ENCODE measurements around the gene DLG4. TPM values are rescaled to one million over a fixed set of nuclear protein-coding genes. Genes with fewer than 3 reads are reported as not detected.

The DLG4 gene
- total and polyA plus RNA-seq, 3 donors from 2014 or later: 26.3 to 49.8 (median 45.9) TPM

- Histone ChIP-seq H3K27me3 (no peaks in the 10 kb centered on the region), H3K4me3 (no peak overlapping the region), H3K36me3 (ENCODE audit: low read depth, missing control alignments) (no peaks in the 10 kb centered on the region), H3K9me3 (no peaks in the 10 kb centered on the region), H3K27ac (no peak overlapping the region), H3K4me1 (peaks cover 8% of the 10 kb centered on the region)
- TF ChIP-seq, protein P1, sequence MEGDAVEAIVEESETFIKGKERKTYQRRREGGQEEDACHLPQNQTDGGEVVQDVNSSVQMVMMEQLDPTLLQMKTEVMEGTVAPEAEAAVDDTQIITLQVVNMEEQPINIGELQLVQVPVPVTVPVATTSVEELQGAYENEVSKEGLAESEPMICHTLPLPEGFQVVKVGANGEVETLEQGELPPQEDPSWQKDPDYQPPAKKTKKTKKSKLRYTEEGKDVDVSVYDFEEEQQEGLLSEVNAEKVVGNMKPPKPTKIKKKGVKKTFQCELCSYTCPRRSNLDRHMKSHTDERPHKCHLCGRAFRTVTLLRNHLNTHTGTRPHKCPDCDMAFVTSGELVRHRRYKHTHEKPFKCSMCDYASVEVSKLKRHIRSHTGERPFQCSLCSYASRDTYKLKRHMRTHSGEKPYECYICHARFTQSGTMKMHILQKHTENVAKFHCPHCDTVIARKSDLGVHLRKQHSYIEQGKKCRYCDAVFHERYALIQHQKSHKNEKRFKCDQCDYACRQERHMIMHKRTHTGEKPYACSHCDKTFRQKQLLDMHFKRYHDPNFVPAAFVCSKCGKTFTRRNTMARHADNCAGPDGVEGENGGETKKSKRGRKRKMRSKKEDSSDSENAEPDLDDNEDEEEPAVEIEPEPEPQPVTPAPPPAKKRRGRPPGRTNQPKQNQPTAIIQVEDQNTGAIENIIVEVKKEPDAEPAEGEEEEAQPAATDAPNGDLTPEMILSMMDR (IDR thresholded peaks at IDR 0.05): no peak
- TF ChIP-seq POLR2A (IDR thresholded peaks at IDR 0.05): no peak
- intact Hi-C loops (cut with DNase I; ENCODE audit: low total_unique reads): no loop called here
- no peak for DNase-seq
- WGBS, 2 donors: 90% methylated on average over 6 of the region's 6 CpGs
Measured at GRCh38 chr17:7259555-7259889, 39.9 kb upstream of the DLG4 start.

GRCh38 chr17:7258731-7259554 is 39.3 kb upstream of the DLG4 start:
- no peak for TF ChIP-seq POLR2A (IDR thresholded peaks at IDR 0.05)
- TF ChIP-seq, protein P1 (IDR thresholded peaks at IDR 0.05): no peak
- no peaks in the 10 kb centered on the region for H3K9me3 ChIP-seq
- 83 to 89% methylated on average over 7 of the region's 7 CpGs for WGBS, 2 donors
- no peaks in the 10 kb centered on the region for H3K36me3 ChIP-seq (ENCODE audit: low read depth, missing control alignments)
- no peak overlapping the region for H3K4me3 ChIP-seq
- H3K4me1 ChIP-seq: peaks cover 8% of the 10 kb centered on the region
- intact Hi-C loops (cut with DNase I; ENCODE audit: low total_unique reads): no loop called here
- DNase-seq: no peak
- H3K27ac ChIP-seq: no peak overlapping the region
- H3K27me3 ChIP-seq: no peaks in the 10 kb centered on the region

DNA sequence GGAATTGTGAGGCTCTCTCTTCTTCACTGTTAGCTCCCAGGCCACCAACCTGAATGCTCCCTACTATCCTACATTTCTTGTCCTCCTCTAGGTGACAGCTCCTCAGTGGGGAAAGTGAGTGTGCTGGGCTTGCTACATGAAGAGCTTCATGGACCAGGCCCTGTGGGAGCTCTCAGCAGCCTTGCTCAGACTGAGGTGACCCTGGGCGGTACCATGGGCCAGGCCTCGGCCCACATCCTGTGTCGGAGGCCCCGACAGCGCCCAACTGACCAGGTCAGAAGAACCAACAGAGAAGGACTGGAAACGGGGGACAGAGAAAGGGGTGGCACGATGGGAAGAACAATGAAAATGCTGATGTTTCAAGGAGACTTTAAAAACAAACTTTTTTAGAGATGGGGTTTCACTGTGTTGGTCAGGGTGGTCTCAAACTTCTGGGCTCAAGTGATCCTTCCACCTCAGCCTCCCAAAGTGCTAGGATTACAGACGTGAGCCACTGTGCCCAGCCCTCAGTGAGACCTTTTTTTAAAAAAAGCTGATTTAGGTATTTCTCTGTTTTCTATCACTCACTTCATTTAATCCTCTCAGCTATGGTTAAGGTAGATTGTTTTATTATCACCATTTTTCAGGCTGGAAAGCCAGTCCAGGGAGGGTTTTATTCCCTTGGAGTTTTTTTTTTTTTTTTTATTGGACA is 37.3 kb upstream of the DLG4 start:
- Histone ChIP-seq H3K27ac (no peak overlapping the region), H3K36me3 (ENCODE audit: low read depth, missing control alignments) (no peaks in the 10 kb centered on the region), H3K4me3 (no peak overlapping the region), H3K27me3 (no peaks in the 10 kb centered on the region), H3K4me1 (peaks cover 17% of the 10 kb centered on the region), H3K9me3 (no peaks in the 10 kb centered on the region)
- TF ChIP-seq, protein P1 (IDR thresholded peaks at IDR 0.05): no peak
- no peak for TF ChIP-seq POLR2A (IDR thresholded peaks at IDR 0.05)
- WGBS, 2 donors: 87 to 92% methylated on average over 8 of the region's 8 CpGs
- intact Hi-C loops (cut with DNase I; ENCODE audit: low total_unique reads): no loop called here
- DNase-seq: no peak

- Histone ChIP-seq H3K27me3 (no peaks in the 10 kb centered on the region), H3K27ac (no peak overlapping the region), H3K4me3 (no peak overlapping the region), H3K4me1 (peaks cover 20% of the 10 kb centered on the region), H3K9me3 (no peaks in the 10 kb centered on the region), H3K36me3 (ENCODE audit: low read depth, missing control alignments) (no peaks in the 10 kb centered on the region)
- no peak for DNase-seq
- intact Hi-C loops (cut with DNase I; ENCODE audit: low total_unique reads): no loop called here
- 76 to 80% methylated on average over 4 of the region's 4 CpGs for WGBS, 2 donors
- TF ChIP-seq, protein P1 (IDR thresholded peaks at IDR 0.05): no peak
- TF ChIP-seq POLR2A (IDR thresholded peaks at IDR 0.05): no peak
Measured at GRCh38 chr17:7254511-7254910, 34.9 kb upstream of the DLG4 start.
